C4-2B (cell line): ENCODE results near the gene DEFB124.
A peak's percentile ranks its signal among the peaks of the same experiment; 100 is the strongest.

ENCODE experiments used
- H3K27ac ChIP-seq: fragments of 450-650 bp; 2 replicates; pipeline ENCODE4 v1.5.1; 2017
- ZFX ChIP-seq: fragments of 450-650 bp; IDR thresholded peaks from 2 replicates; pipeline ENCODE4 v1.6.1; 2017
- TF ChIP-seq, protein P1 (sequence below): fragments of 450-650 bp; conservative IDR thresholded peaks from 2 replicates; pipeline ENCODE4 v1.5.1; 2017; ENCODE audit warnings: mild to moderate bottlenecking

The DEFB124 gene

DNA sequence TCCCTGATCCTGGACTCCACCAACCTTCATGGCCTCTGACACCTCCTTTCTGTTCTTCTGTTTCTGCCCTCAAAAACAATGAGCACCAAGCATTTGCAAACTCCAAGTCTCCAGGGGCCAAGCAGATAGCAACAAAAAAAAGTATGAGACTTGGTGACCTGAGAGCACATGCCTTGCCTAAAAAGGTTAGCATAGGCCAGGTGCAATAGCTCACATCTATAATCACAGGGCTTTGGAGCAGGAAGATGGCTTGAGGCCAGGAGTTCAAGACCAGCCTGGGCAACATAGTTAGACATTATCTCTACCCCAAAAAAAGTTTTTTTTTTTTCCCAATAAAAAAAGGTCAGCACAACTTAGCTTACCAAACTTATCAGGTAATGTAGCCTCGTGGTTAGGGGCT, 25.6 kb upstream of the DEFB124 start:
- TF ChIP-seq ZFX: no peak
- TF ChIP-seq, protein P1, sequence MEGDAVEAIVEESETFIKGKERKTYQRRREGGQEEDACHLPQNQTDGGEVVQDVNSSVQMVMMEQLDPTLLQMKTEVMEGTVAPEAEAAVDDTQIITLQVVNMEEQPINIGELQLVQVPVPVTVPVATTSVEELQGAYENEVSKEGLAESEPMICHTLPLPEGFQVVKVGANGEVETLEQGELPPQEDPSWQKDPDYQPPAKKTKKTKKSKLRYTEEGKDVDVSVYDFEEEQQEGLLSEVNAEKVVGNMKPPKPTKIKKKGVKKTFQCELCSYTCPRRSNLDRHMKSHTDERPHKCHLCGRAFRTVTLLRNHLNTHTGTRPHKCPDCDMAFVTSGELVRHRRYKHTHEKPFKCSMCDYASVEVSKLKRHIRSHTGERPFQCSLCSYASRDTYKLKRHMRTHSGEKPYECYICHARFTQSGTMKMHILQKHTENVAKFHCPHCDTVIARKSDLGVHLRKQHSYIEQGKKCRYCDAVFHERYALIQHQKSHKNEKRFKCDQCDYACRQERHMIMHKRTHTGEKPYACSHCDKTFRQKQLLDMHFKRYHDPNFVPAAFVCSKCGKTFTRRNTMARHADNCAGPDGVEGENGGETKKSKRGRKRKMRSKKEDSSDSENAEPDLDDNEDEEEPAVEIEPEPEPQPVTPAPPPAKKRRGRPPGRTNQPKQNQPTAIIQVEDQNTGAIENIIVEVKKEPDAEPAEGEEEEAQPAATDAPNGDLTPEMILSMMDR: no peak
- H3K27ac ChIP-seq: no peak overlapping the region

- no peak overlapping the region for H3K27ac ChIP-seq
- no peak for TF ChIP-seq ZFX
- TF ChIP-seq, protein P1: no peak
These were observed 23.1 kb upstream of the DEFB124 start for GRCh38 chr20:31497838-31498540.

GRCh38 chr20:31496761-31497295, 21.9 kb upstream of the DEFB124 start:
- TF ChIP-seq ZFX: no peak
- TF ChIP-seq, protein P1: no peak
- H3K27ac ChIP-seq: peak overlapping the region; percentile 42

DNA sequence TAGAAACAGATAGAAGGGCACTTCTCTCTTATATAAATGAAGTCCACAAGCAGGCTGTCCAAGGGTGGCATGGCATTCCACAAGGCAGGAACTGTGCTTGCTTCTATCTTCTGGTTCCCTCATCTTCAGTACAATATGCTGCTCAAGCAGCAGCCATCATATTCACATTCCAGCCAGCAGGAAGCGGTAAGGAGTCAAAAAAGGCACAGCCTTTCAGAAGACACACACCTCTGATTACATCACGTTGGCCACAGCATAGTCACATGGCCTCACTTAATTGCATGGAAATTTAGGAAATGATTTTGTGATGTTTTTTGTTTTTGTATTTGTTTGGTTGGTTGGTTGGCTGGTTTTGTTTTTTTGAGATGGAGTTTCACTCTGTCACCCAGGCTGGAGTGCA, 19.2 kb upstream of the DEFB124 start:
- TF ChIP-seq, protein P1: peak; percentile 65
- TF ChIP-seq ZFX: no peak
- H3K27ac ChIP-seq: no peak overlapping the region

DNA sequence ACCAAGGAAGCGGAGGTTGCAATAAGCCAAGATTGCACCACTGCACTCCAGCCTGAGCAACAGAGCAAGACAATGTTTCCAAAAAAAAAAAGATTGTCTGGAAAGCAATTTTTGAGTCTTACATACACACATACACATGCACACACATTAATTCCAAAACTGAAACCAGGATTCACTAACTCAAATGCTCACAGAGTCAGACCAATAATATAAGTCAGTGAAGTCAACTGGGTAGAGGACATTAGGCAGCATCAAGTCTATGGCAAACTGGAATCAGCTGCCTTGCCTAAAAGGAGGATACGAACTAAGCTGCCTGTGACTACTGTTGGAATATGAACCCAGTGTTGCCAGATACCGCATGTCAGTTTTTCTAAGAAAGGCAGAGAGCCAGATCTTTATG, 15.8 kb upstream of the DEFB124 start:
- no peak overlapping the region for H3K27ac ChIP-seq
- TF ChIP-seq ZFX: no peak
- TF ChIP-seq, protein P1: no peak

GRCh38 chr20:31489152-31489551, 14.2 kb upstream of the DEFB124 start:
- TF ChIP-seq, protein P1: no peak
- TF ChIP-seq ZFX: no peak
- no peak overlapping the region for H3K27ac ChIP-seq

GRCh38 chr20:31488115-31488514, 13.2 kb upstream of the DEFB124 start:
- H3K27ac ChIP-seq: no peak overlapping the region
- TF ChIP-seq ZFX: no peak
- TF ChIP-seq, protein P1: no peak
